AG04450 (cell line): Measurements from ENCODE around the gene PPIF. TPM values are rescaled to one million over a fixed set of nuclear protein-coding genes. Genes with fewer than 3 reads are reported as not detected.

Experiments
- CTCF ChIA-PET: fragments of 300-600, 350-600 bp; formaldehyde crosslinking; extraction: SDS; loops from one replicate; lab custom pipeline; 2022; ENCODE audit warnings: antibody characterized with exemption, inconsistent platforms; lab: Charles Lee
- POLR2A ChIA-PET: fragments of 350-600 bp; formaldehyde crosslinking; extraction: SDS; loops from one replicate; lab custom pipeline; 2021; ENCODE audit warnings: antibody characterized with exemption, inconsistent platforms; lab: Yijun Ruan, JAX
- DNase-seq: peaks from one replicate; pipeline ENCODE4 v3.0.0-alpha.2; 2011; ENCODE audit warnings: low read depth, low spot score
- H3K27ac ChIP-seq: one replicate; pipeline ENCODE4 v1.5.1; 2012; ENCODE audit warnings: low read depth, low read length, control low read depth
- H3K27me3 ChIP-seq: one replicate; pipeline ENCODE4 v1.6.0; 2012; ENCODE audit warnings: low read length; ENCODE audit not compliant: control insufficient read depth, insufficient read depth
- H3K4me3 ChIP-seq: 2 replicates; pipeline ENCODE4 v1.5.1; 2011; ENCODE audit warnings: mild to moderate bottlenecking, low read depth, low read length, control low read depth
- H3K9me3 ChIP-seq: 2 replicates; pipeline ENCODE4 v1.5.1; 2012; ENCODE audit warnings: low read length; ENCODE audit not compliant: control insufficient read depth, insufficient read depth
- CTCF ChIP-seq: IDR thresholded peaks from 2 replicates; pipeline ENCODE4 v1.5.1; 2011; ENCODE audit warnings: low read depth, low read length, control low read depth, inconsistent platforms
- polyA plus RNA-seq: library from polyadenylated mRNA; depleted of rRNA; stranded (reverse); fragments of >200 nt; gene quantifications from 2 replicates; pipeline ENCODE4 v1.2.3, GENCODE V29; 2011

The PPIF gene
- polyA plus RNA-seq, 1 experiment = 68.6 TPM

- H3K27me3 ChIP-seq = no peaks in the 10 kb centered on the region
- H3K4me3 ChIP-seq = no peak overlapping the region
- no peak overlapping the region for H3K27ac ChIP-seq
- DNase-seq = no peak
- no peak for TF ChIP-seq CTCF
- ChIA-PET POLR2A (no interaction called here), CTCF (interaction anchor here (0.5 kb wide), 1 partner anchor 155 kb away, joined by 4 read pairs; no protein-coding TSS in a partner anchor)
- H3K9me3 ChIP-seq = no peaks in the 10 kb centered on the region; the same call in 1 of the 2 replicates
Measured at GRCh38 chr10:79385392-79385795, 38.1 kb downstream of the PPIF start.

GRCh38 chr10:79385804-79386531 is 38.7 kb downstream of the PPIF start:
- CTCF ChIA-PET = no interaction called here
- H3K27me3 ChIP-seq = no peaks in the 10 kb centered on the region
- H3K27ac ChIP-seq = no peak overlapping the region
- POLR2A ChIA-PET = no interaction called here
- DNase-seq = no peak
- no peaks in the 10 kb centered on the region; the same call in 1 of the 2 replicates for H3K9me3 ChIP-seq
- no peak for TF ChIP-seq CTCF
- H3K4me3 ChIP-seq = no peak overlapping the region

GRCh38 chr10:79386637-79387465 is 39.6 kb downstream of the PPIF start:
- H3K27me3 ChIP-seq = no peaks in the 10 kb centered on the region
- ChIA-PET POLR2A (interaction anchor here (1.5 kb wide), 1 partner anchor 12 kb away, joined by 4 read pairs; no protein-coding TSS in a partner anchor), CTCF (interaction anchor here (0.9 to 1.7 kb wide), 2 partner anchors 12 to 13 kb away, joined by 4 read pairs; no protein-coding TSS in a partner anchor)
- DNase-seq = no peak
- TF ChIP-seq CTCF = no peak
- H3K27ac ChIP-seq = peak overlapping the region; percentile 31
- no peaks in the 10 kb centered on the region; the same call in 1 of the 2 replicates for H3K9me3 ChIP-seq
- H3K4me3 ChIP-seq = no peak overlapping the region

- ChIA-PET POLR2A (interaction anchor here (1.5 kb wide), 1 partner anchor 12 kb away, joined by 4 read pairs; no protein-coding TSS in a partner anchor), CTCF (interaction anchor here (0.9 to 1.7 kb wide), 2 partner anchors 13 to 14 kb away, joined by 4 read pairs; no protein-coding TSS in a partner anchor)
- H3K27ac ChIP-seq = no peak overlapping the region
- no peaks in the 10 kb centered on the region; the same call in 1 of the 2 replicates for H3K9me3 ChIP-seq
- no peak overlapping the region for H3K4me3 ChIP-seq
- no peak for TF ChIP-seq CTCF
- no peaks in the 10 kb centered on the region for H3K27me3 ChIP-seq
- no peak for DNase-seq
Measured at GRCh38 chr10:79387466-79387973, 40.3 kb downstream of the PPIF start.
